GM21447 (cell line): ENCODE measurements around the gene MINDY4.
"Not testable (repeated sequence)": the region's sequence is repeated elsewhere in the genome, so short reads cannot be mapped to it uniquely, and the experiment has no call there.

Experiments
- ATAC-seq: cut with Tn5 transposase; IDR thresholded peaks from one replicate; pipeline ENCODE4 v1.9.1; 2021; ENCODE audit not compliant: unreplicated experiment

MINDY4 gene

DNA sequence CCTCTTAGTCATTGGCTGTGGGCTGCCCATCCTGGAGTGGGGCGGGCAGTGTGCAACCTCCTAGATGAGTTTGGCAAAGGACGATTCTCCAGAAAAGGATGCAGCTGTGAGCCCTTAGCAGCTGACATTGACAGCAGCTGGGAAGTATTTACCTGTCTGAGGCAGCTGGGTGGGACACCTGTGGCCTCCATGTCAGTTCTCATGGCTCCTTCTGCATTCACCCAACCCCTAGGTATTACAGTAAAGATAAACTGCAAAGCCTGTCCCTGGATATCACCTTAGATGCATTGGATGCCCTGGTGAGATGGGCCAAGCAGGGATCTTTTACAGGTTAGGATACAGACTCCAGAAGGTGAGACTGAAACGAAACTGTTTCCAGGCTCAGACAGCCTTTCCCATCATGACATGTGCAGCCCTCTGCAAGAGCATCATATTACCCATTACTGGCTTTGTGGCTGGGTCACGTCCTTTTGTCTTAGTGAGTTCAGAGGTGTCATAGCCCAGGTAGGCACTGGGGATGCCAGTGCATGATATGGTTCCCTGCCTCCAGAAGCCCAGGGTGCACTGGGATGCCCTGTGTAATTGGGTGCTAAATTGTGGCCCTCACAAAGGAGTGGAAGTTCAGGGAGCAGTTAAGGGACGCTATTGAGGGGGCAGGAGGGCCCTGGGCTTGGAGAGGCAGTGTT, 28.9 kb downstream of the MINDY4 start:
- peak; percentile 4 for ATAC-seq

DNA sequence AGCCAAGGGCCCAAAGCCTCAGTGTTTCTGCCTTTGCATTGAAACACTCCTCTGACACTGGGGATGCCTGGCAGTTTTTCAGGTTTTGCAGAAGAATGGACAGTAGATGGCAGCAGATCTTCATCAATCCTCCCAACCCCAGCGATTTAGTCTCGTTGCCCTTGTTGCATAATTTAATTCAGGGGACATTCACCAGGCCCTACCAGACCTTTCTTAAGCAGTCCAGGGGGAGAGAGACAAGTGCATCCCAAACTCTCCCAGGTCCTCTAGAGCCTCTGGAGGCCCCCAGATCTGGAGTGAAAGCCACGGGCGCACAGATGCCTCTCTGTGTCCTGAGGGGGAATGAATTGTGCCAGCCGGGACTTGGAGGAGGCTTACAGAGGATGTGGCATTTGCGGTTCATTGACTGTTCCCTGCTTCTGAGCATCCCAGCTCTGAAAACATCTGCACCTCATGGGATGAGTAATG, 29.6 kb downstream of the MINDY4 start:
- no peak for ATAC-seq

DNA sequence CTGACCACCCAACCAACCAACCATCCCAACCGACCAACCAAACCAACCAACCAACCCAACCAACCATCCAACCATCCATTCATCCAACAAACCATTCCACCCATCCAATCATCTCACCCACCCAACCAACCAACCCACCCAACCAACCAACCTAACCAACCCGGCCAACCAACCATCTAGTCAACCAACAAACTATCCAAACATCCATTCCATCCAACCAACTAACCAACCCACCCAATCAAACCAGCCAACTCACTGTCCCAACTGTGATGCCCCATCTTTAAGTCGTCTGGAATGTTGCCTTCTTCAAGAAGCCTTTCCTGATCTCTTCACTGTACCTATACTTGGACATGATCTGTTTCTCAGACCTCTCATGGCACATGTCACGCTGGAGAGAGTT, 31.6 kb downstream of the MINDY4 start:
- no peak for ATAC-seq

DNA sequence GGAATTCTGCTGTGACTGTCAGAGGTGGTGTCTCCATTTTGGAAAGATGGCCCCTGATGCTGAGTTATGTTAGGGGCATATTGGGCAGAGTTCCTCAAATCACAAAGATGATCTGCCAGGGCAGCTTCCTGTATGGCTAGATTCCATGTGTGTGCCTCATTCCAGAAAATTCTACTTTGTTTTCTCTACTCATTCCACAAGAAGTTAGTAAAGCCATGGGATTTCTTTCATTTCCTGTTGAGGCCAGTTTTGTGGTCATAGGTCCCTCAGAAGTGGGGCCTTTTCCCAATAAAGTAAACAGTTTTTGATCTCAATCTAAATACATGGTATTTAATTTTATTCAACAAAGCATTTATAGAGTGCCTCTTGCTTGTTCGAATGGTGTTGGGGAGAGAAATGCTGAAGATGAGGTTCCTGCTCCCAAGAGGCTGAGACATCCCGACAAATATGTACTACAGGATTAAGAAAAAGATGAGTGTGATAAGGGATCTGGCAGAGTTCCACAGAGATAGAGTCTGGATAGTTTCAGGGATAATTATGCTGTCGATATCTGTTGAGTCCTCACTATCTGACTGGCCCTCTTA, 33.0 kb downstream of the MINDY4 start:
- no peak for ATAC-seq

DNA sequence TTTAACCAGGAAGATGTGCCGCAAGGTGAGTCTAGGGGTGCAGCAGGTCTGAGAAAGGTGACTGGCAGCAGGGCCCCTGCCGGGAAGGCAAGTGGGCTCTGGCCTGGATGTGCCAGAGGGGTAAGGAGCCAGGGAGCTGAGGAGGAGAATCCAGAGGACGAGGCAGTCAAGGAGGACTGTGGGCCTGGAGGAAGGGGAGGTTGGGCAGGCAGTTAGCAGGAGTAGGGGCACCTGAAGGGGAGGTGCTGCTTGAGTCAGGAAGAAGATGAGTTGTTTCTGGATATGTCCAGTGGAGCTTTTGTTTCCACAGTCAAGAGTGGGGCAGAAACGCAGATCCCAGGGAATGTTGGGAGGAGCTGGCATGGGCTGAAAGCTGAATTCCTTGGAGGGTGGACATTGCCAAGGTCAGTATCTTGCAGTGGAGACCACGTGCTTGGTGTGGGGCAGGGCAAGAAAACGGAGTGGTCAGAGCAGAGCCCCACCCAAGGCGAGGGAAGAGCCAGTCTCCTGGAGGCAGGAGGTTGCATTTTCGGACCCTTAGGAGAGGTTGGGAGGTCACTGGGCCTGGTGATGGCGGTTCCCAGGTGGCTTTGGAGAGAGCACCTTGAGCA, 34.0 kb downstream of the MINDY4 start:
- ATAC-seq, result no peak

DNA sequence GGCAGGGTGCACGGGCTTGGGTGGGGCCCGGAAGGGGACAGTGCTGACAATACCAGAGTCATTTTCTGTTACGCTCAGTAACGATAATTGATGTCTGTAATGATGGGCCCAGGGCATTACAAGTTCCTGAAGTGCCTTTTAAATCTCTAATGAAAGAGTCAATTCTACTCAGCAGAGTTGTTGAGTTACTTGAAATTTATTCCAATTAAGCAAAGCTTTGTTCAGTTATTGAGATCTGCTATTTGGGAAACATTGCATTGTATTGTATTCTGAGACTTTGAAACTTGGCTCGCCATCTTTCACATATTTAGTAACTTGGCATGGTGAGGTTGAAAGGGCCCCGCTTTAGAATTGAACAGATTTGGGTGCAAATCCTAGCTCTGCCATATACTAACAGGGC, 34.7 kb downstream of the MINDY4 start:
- no peak for ATAC-seq

DNA sequence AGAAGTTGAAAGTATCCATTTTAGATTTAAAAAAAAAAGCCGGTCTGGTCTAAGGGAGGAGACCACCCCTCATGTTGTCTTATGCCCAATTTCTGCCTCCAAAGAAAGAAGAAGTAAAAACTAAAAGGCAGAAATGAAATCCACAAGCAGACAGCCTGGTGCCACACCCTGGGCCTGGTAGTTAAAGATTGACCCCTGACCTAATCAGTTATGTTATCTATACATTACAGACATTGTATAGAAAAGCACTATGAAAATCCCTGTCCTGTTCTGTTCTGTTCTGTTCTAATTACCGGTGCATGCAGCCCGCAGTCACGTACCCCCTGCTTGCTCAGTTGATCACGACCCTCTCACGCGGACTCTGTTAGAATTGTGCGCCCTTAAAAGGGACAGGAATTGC, 36.3 kb downstream of the MINDY4 start:
- ATAC-seq, result not testable (repeated sequence)

DNA sequence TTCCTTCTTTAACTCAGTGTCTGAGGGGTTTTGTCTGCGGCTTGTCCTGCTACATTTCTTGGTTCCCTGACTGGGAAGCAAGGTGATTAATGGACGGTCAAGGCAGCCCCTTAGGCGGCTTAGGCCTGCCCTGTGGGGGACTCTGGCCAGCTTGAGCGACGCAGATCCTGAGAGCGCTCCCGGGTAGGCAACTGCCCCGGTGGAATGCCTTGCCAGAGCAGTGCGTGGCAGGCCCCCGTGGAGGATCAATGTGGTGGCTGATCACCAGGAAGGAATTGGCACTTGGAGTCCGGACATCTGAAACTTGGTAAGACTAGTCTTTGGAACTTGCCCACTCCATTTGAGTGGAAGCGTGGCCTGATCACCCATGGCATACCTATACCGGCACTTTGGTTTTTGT, 36.7 kb downstream of the MINDY4 start:
- ATAC-seq, result not testable (repeated sequence)

DNA sequence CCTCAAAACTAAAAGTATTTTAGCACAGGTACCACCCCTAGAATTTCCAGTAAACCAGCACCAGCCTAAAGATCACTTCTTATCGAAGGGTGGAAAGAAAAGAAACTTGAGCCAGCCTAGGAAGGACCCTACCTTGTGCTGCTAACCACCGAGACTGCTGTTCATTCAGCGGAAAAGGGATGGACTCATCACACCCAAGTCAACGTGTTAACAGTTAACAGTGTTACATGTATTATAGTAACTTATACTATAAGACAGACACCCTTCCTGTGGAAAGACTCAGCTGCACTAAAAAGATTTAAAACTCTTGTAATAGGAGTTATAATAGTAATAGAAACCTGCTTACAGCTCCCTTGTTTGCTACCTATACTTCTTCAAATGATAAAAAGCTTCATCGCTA, 39.8 kb downstream of the MINDY4 start:
- ATAC-seq, result no peak

DNA sequence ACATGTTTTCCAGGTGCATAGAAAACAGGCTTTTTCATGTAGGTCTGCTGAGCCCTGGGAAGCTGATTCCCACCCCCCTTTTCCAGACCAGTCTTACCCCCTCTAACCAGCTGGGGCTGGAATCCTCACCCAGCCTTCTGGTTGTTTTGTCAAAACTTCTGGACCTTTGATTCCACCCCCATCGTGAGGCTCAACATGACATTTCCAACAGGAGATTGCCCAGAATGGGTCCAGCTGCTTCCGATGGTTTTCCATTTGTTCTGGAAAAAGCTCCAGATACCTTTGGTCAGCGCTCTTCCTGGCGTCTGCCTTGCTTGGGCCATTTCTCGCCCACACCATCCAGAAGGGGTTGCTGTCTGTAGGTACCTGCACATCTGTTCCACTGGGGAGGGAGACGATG, 41.5 kb downstream of the MINDY4 start:
- no peak for ATAC-seq

DNA sequence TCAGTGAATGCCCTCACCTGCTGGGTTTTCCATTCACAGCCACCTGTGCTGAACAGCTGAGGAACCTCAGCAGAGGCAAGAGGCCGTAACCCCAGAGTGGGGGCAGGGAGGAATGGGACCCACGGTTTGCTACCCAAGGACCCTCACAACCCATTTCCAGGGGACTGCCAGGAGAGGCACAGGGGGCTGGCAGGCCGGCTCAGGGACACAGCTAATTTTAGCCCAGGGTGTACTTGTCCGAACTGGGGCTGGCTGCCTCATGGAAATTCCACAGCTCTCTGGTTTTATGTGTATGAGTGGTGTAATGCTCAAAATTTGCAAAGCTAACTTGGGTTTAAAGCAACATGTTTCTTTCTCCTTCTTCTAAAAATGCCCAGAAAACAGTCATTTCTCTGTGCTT, 42.2 kb downstream of the MINDY4 start:
- no peak for ATAC-seq

DNA sequence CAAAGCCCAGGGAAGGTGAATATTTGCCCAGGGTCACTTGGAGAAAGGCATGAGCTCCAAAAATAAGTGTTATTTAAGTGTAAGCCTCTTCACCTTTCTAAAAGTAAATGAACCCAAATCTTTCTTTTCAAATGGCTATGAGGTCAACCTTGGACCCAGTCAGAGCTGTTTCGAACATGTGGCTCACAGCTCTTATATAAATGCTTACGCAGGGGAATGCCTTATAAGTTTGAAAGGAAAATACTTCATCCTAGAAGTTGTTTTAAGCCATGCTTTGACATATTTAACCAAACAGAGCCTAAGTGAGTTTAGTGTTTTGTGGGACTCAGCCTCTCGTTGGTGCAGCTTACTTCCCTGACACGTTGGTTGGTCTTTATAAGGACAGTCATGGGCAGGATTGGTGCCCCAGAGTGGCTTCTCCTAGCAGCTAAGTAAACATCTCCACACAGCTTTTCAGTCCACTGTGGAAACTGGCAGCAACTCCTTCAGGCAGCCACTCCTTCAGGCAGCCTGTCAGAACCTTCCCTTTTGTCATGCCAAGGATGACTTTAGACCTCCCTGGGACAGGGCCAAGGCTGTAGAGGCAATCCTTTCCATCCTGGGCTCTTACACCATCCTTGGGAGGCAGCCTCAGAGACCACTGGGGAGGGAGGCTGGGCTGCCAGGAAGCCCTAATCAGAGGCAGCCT, 43.6 kb downstream of the MINDY4 start:
- ATAC-seq, result no peak

DNA sequence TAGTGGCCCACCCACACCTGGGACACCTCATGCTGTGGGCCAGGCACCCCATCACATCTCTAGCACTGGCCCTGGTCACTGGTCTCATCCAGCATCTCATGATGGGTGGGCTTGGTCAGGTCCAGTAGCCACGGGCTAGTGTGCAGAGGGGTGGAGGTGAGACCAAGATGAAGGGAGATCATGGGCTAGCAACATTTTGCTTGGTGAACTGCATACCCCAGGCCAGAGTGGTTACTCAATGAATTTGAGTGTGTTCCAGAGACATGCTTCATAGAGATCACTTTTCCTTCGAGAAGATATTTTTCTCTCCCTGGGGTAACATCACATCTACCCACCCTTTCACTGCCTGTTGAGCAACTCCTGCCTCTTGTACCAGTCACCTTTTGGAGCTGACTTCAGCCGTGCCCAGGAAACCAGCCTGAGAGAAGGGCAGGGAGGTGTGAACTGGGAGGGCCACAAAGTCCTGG, 44.2 kb downstream of the MINDY4 start:
- ATAC-seq, result no peak

DNA sequence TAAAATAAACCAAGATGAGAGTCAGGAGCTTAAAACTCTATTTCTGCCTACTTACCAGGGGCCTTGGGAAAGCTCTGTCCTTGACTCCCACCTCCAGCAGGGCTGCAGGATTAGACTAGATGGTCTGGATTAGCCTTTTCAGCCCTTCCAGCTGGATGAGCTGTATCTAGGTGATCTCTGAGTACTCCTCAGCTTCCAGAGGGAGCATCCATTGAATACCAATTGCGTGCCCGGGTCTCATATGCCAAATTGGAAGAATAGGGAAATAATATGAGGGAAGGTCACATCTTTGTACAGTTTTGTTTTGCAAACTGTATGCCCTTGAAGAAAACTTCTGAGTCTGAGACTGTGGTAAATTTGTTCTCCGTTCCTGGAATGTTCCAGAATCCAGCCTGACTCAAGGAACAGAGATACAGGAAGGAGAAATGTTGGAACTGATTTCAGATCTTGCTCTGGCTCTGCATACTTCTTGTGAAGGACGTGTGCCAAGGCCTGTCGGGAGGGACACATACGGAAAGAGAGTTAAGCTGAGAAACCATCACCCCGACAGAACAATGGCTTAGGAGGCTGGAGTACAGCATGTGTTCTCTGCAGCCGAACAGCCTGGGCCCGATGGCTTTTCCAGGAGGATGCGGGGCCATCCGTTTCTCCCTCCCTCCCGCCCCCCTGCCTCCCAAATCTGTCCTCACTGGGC, 44.9 kb downstream of the MINDY4 start:
- ATAC-seq, result no peak

DNA sequence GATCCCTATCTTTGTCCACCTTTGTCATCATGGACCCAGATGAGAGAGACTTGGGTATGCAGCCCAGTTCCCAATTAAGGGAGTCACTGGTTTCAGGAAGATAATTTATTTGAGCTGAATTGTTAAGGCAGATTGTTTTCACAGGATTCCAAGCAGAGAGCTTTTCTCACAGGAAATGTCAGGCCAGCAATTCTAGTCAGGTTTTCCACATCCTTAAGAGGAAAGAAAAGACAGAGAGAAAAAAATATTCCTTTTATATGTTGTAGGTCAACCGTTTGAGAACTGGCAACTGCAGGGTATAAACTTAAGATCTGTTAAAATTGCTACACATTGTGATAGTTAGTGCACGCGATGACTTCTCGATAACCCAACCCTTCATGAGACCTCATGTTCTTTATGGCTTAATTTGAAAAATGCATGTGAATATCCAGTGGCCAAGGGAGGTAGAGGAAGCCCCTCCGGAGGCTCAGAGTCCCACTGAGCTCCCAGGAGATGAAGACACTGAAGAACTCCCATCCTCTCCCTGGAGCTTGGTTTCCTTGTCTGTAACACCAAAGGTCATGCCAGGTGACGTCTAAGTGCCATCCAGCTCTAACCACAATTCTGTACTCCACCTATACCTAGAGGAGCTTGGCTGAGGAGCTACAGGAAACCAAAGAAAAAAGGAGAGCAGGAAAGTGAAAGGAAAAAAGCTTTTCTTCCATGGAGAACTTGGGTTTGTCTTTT, 45.6 kb downstream of the MINDY4 start:
- ATAC-seq, result no peak

DNA sequence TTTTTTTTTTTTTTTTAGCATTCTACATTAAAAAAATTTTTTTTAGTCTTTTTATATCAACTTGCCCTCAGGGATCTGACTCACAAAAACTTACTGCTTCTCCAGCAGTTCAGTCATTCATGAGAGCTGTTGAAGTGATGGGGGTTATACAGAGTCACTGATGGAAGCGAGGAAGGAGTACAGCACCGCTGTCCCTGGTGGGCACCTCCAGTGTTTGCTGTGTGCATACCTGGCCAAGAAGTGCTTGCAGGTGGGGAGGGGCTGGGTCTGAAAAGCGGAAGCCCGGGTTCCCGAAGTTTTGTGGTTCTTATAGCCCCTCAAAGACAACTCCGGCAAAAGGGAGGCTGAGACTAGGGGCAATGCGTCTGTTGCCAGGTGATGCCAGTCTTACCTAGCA, 46.2 kb downstream of the MINDY4 start:
- ATAC-seq, result no peak

DNA sequence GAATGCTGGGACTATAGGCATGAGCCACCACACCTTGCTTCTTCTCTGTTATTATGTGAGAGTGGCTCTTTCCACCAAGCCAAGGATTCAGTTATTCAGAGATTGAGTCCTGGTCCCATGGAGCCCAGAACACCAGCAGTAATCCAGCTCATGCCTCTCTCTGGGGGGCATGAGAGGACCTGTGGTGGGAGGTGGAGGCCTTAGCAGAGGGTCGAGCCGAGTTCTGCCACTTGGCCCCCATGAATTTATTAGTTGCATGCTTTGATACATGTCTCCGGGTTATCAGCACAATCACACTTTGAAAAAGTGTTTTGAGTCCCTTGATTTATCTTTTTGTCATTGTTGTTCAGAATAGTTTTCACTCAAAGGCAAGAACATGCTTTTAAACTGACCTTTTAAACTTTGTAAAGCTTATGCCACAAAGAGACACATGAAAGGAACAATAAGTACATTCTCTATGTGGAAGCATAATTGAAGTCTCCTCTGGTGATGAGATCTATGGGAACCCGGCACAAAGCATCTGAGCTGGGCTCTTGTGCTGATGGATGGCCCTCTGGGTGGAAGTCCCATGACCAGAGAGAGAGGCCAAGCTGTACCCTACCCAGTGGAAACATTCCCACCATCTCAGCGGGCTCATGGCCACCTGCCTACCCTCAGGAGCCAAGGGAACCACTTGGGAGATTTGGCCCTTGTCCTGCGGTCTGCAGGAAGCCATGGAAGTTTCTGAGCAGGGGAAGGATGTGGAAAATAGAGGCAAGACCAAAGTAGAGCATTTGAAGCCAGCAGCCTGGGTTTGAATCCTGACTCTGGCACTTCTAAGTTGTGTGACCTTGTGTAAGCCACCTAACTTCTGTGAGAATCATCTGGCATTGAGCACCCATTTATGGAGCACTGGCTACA, 53.9 kb downstream of the MINDY4 start:
- ATAC-seq, result no peak

DNA sequence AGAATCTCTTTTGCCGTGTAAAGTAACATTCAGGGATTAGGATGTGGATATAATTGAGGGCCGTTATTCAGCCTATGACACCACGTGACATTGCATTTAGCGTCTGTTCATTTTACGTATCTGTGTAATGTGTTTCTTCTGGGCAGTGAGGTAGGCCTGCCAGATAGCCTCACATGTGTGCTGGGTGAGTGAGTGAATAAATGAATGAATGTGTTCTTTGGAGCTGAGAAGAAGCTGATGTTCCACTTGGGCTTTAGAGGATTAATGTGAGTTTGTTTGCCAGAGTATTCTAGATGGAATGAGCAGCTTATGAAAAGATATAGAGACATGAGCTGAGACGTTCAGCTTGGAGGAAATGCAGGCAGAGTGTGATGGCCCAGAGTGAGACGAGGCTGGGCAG, 55.0 kb downstream of the MINDY4 start:
- no peak for ATAC-seq

DNA sequence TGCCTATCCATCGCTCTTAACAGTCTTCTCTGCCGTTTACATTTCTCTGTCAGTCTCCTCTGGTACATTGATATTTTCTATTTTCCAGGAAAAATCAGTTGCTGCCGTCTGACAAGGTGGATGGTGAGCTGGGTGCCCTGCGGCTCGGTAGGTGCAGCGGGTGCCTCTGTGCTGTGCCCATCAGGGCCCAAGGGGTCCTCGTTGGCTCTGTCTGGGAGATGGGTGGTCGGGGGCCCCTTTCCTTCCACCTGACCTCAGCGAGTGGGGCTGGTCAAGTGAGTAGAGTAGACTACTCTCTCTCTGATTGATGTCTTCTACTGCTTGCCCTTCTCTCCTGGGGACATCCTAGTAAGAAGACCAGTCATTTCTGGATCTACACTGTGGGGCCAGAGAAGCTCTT, 57.4 kb downstream of the MINDY4 start:
- ATAC-seq, result no peak

DNA sequence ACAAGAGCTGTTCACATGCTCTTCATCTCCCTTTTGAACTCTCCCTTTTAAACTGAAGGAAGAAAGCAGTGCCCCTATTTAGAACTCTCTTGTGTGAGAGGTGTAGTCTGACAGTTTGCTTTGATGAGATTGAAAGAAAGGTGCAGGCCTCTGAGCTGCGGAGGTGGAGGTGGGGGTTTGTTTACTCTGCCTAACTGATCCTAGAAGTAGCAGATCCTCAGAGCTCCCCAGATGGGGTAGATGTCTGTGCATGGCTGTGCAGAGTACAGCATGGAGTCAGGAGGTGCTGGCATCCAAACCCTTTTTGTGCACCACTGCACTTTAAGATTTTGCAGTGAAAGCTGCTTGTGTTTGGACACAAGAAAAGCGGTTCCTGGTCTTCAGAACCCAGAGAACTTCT, 58.3 kb downstream of the MINDY4 start:
- ATAC-seq, result no peak
